Measurements from ENCODE around the gene CYP4F22.

- TF ChIP-seq CTCF (IDR thresholded peaks at IDR 0.05) (no peak), POLR2AphosphoS5 (IDR thresholded peaks at IDR 0.05) (no peak), POLR2A (IDR thresholded peaks at IDR 0.05) (no peak)
Observed at GRCh38 chr19:15544283-15544682, 36.0 kb downstream of the CYP4F22 start.

Measured in prostate gland (tissue), 2 donors.